Measurements from ENCODE around the gene CMAS. TPM values are rescaled to one million over a fixed set of nuclear protein-coding genes. Genes with fewer than 3 reads are reported as not detected.

The CMAS gene
- total RNA-seq, 1 experiment from 2014 or later, result 70.4 TPM

GRCh38 chr12:22038734-22039133 lies 7.3 kb upstream of the CMAS start:
- Histone ChIP-seq H3K9me3 (no peaks in the 10 kb centered on the region; the same call in 1 of the 2 replicates), H3K4me1 (peaks cover 37% of the 10 kb centered on the region), H3K27me3 (replicated peaks; ENCODE audit: control insufficient read depth, insufficient read depth, low read length) (no peaks in the 10 kb centered on the region), H3K4me3 (ENCODE audit: low read depth, low read length) (no peak overlapping the region), H3K36me3 (ENCODE audit: control insufficient read depth, insufficient read depth, low read length) (no peaks in the 10 kb centered on the region)
- Mint-ChIP-seq H3K36me3 (ENCODE audit: insufficient read depth, unreplicated experiment) (no peaks in the 10 kb centered on the region), H3K9me3 (ENCODE audit: unreplicated experiment) (peaks cover 5% of the 10 kb centered on the region), H3K4me1 (ENCODE audit: low read depth, unreplicated experiment) (peaks cover 45% of the 10 kb centered on the region), H3K4me3 (ENCODE audit: unreplicated experiment) (no peak overlapping the region), H3K27ac (ENCODE audit: unreplicated experiment) (no peak overlapping the region), H3K27me3 (ENCODE audit: insufficient read depth, unreplicated experiment) (no peaks in the 10 kb centered on the region)
- ChIA-PET POLR2A (no interaction called here), CTCF (no interaction called here)
- no TSS peak for BruUV-seq (replicated peaks)
- DNase-seq, result no peak
- intact Hi-C loops (cut with micrococcal nuclease; ENCODE audit: unreplicated experiment), result no loop called here
- TF ChIP-seq CTCF (IDR thresholded peaks at IDR 0.05; ENCODE audit: insufficient read depth in 1 of 2, low read depth in 1 of 2, low read length in 1 of 2, severe bottlenecking in 1 of 2, unreplicated experiment in 1 of 2), result no peak

GRCh38 chr12:22039361-22039760 lies 6.7 kb upstream of the CMAS start:
- intact Hi-C loops (cut with micrococcal nuclease; ENCODE audit: unreplicated experiment), result no loop called here
- no peak for TF ChIP-seq CTCF (IDR thresholded peaks at IDR 0.05; ENCODE audit: insufficient read depth in 1 of 2, low read depth in 1 of 2, low read length in 1 of 2, severe bottlenecking in 1 of 2, unreplicated experiment in 1 of 2)
- ChIA-PET CTCF (no interaction called here), POLR2A (no interaction called here)
- H3K9me3 Mint-ChIP-seq (ENCODE audit: unreplicated experiment), result peaks cover 5% of the 10 kb centered on the region
- H3K36me3 ChIP-seq (ENCODE audit: control insufficient read depth, insufficient read depth, low read length), result no peaks in the 10 kb centered on the region
- no peak overlapping the region for H3K27ac Mint-ChIP-seq (ENCODE audit: unreplicated experiment)
- H3K4me1 Mint-ChIP-seq (ENCODE audit: low read depth, unreplicated experiment), result peaks cover 48% of the 10 kb centered on the region
- H3K4me3 ChIP-seq (ENCODE audit: low read depth, low read length), result no peak overlapping the region
- H3K9me3 ChIP-seq, result no peaks in the 10 kb centered on the region; the same call in 1 of the 2 replicates
- no peaks in the 10 kb centered on the region for H3K27me3 ChIP-seq (replicated peaks; ENCODE audit: control insufficient read depth, insufficient read depth, low read length)
- H3K4me1 ChIP-seq, result peaks cover 40% of the 10 kb centered on the region
- no peaks in the 10 kb centered on the region for H3K27me3 Mint-ChIP-seq (ENCODE audit: insufficient read depth, unreplicated experiment)
- DNase-seq, result no peak
- no peak overlapping the region for H3K4me3 Mint-ChIP-seq (ENCODE audit: unreplicated experiment)
- no peaks in the 10 kb centered on the region for H3K36me3 Mint-ChIP-seq (ENCODE audit: insufficient read depth, unreplicated experiment)
- BruUV-seq (replicated peaks), result no TSS peak

- no peaks in the 10 kb centered on the region for H3K36me3 ChIP-seq (ENCODE audit: control insufficient read depth, insufficient read depth, low read length)
- Mint-ChIP-seq H3K9me3 (ENCODE audit: unreplicated experiment) (peaks cover 5% of the 10 kb centered on the region), H3K4me3 (ENCODE audit: unreplicated experiment) (peak overlapping the region; percentile 46), H3K27ac (ENCODE audit: unreplicated experiment) (peak overlapping the region; percentile 77), H3K27me3 (ENCODE audit: insufficient read depth, unreplicated experiment) (no peaks in the 10 kb centered on the region), H3K36me3 (ENCODE audit: insufficient read depth, unreplicated experiment) (no peaks in the 10 kb centered on the region), H3K4me1 (ENCODE audit: low read depth, unreplicated experiment) (peaks cover 51% of the 10 kb centered on the region)
- no peaks in the 10 kb centered on the region; the same call in 1 of the 2 replicates for H3K9me3 ChIP-seq
- BruUV-seq (replicated peaks), result no TSS peak
- POLR2A ChIA-PET, result interaction anchor here (0.6 kb wide), 1 partner anchor 1470 kb away, joined by 3 read pairs; no protein-coding TSS in a partner anchor
- DNase-seq, result peak in 1 of 2 experiments; percentile 55
- intact Hi-C loops (cut with micrococcal nuclease; ENCODE audit: unreplicated experiment), result loop anchor here (5.0 kb wide), 1 partner anchor 226 kb away; no protein-coding TSS in a partner anchor
- no peak for TF ChIP-seq CTCF (IDR thresholded peaks at IDR 0.05; ENCODE audit: insufficient read depth in 1 of 2, low read depth in 1 of 2, low read length in 1 of 2, severe bottlenecking in 1 of 2, unreplicated experiment in 1 of 2)
- no peak overlapping the region for H3K4me3 ChIP-seq (ENCODE audit: low read depth, low read length)
- no peaks in the 10 kb centered on the region for H3K27me3 ChIP-seq (replicated peaks; ENCODE audit: control insufficient read depth, insufficient read depth, low read length)
- H3K4me1 ChIP-seq, result peaks cover 39% of the 10 kb centered on the region
- CTCF ChIA-PET, result no interaction called here
Measured at GRCh38 chr12:22042976-22043669, 2.9 kb upstream of the CMAS start.

Measured in Caco-2 (cell line).